HepG2 (cell line): ENCODE results near the gene NAA38. TPM values are rescaled to one million over a fixed set of nuclear protein-coding genes. Genes with fewer than 3 reads are reported as not detected.

ENCODE experiments used
- CAMTA2 ChIP-seq: sonication (generic); formaldehyde crosslinking; IDR thresholded peaks from 2 replicates; pipeline ENCODE4 v1.4.0; 2020; ENCODE audit warnings: mild to moderate bottlenecking, missing genetic modification reagents, borderline replicate concordance
- DRAP1 ChIP-seq: IDR thresholded peaks from 2 replicates; pipeline ENCODE4 v1.6.1; 2016; ENCODE audit warnings: missing genetic modification reagents, missing compliant biosample characterization
- FOXO1 ChIP-seq: sonication (generic); formaldehyde crosslinking; IDR thresholded peaks from 2 replicates; pipeline ENCODE4 v1.4.0; 2020; ENCODE audit warnings: missing genetic modification reagents
- HMG20A ChIP-seq: IDR thresholded peaks from 2 replicates; pipeline ENCODE4 v1.6.1; 2016; ENCODE audit warnings: borderline replicate concordance
- HNF1A ChIP-seq, 2 experiments: sonication (generic) in 1 of 2; formaldehyde crosslinking in 1 of 2; IDR thresholded peaks; 2 replicates each; pipeline versions ENCODE4 v1.4.0 to v1.6.1; 2016 to 2020; ENCODE audit warnings: borderline replicate concordance in 1 of 2, low read depth in 1 of 2, mild to moderate bottlenecking in 1 of 2, missing genetic modification reagents in 1 of 2
- HOXA9 ChIP-seq: sonication (generic); formaldehyde crosslinking; IDR thresholded peaks from 2 replicates; pipeline ENCODE4 v1.8.1; 2022; ENCODE audit warnings: missing genetic modification reagents, mild to moderate bottlenecking, moderate library complexity, borderline replicate concordance
- JARID2 ChIP-seq: sonication (generic); formaldehyde crosslinking; IDR thresholded peaks from 2 replicates; pipeline ENCODE4 v1.8.1; 2023; ENCODE audit warnings: missing genetic modification reagents, inconsistent platforms; ENCODE audit not compliant: insufficient replicate concordance
- PBX2 ChIP-seq: IDR thresholded peaks from 2 replicates; pipeline ENCODE4 v1.6.1; 2016; ENCODE audit warnings: control low read depth
- PREB ChIP-seq: sonication (generic); formaldehyde crosslinking; IDR thresholded peaks from 2 replicates; pipeline ENCODE4 v1.4.0; 2020; ENCODE audit warnings: missing genetic modification reagents
- REPIN1 ChIP-seq: sonication (generic); formaldehyde crosslinking; IDR thresholded peaks from 2 replicates; pipeline ENCODE4 v1.8.0; 2022; ENCODE audit warnings: missing genetic modification reagents, low read depth, mild to moderate bottlenecking, borderline replicate concordance
- SNAPC5 ChIP-seq: sonication (generic); formaldehyde crosslinking; IDR thresholded peaks from 2 replicates; pipeline ENCODE4 v1.8.1; 2023; ENCODE audit warnings: mild to moderate bottlenecking, missing genetic modification reagents, borderline replicate concordance
- TBL1XR1 ChIP-seq: fragments of 150-350 bp; IDR thresholded peaks from 2 replicates; pipeline ENCODE4 v1.6.1; 2014; ENCODE audit warnings: borderline replicate concordance, low read length; ENCODE audit not compliant: partially characterized antibody
- ZBTB1 ChIP-seq: sonication (generic); formaldehyde crosslinking; IDR thresholded peaks from 2 replicates; pipeline ENCODE4 v1.4.0; 2020; ENCODE audit warnings: missing genetic modification reagents, borderline replicate concordance
- ZBTB26 ChIP-seq: IDR thresholded peaks from 2 replicates; pipeline ENCODE4 v1.6.1; 2016; ENCODE audit warnings: missing compliant biosample characterization, missing genetic modification reagents, borderline replicate concordance
- ZNF331 ChIP-seq: sonication (generic); formaldehyde crosslinking; IDR thresholded peaks from 2 replicates; pipeline ENCODE4 v1.4.0; 2020; ENCODE audit warnings: missing genetic modification reagents
- ZNF501 ChIP-seq: sonication (generic); formaldehyde crosslinking; IDR thresholded peaks from 2 replicates; pipeline ENCODE4 v1.5.1; 2020; ENCODE audit warnings: mild to moderate bottlenecking, moderate library complexity, missing genetic modification reagents
- ZNF652 ChIP-seq: IDR thresholded peaks from 2 replicates; pipeline ENCODE4 v1.6.1; 2016; ENCODE audit warnings: low read depth, borderline replicate concordance
- ZSCAN5A ChIP-seq: sonication (generic); formaldehyde crosslinking; IDR thresholded peaks from 2 replicates; pipeline ENCODE4 v1.8.0; 2022; ENCODE audit warnings: mild to moderate bottlenecking, missing genetic modification reagents, borderline replicate concordance
- polyA plus RNA-seq, 8 experiments: library from polyadenylated mRNA; depleted of rRNA in 3 of 8; stranded (reverse) in 7 of 8; unstranded in 1 of 8; fragments of >200 nt; fragmentation: Illumina TruSeq in 4 of 8; extraction: Trizol in 4 of 8; gene quantifications; 2 replicates each; pipeline versions ENCODE4 v1.2.1 to v1.2.3, GENCODE V29; 2011 to 2016; ENCODE audit warnings: low read depth in 4 of 8, missing spikeins in 1 of 8, mixed read lengths in 1 of 8; ENCODE audit not compliant: insufficient read depth in 1 of 8
- total RNA-seq, 5 experiments: library from RNA; depleted of rRNA; stranded (reverse); fragments of >200 nt; fragmentation: Illumina TruSeq; extraction: Trizol; gene quantifications; 2 replicates each; pipeline ENCODE4 v1.2.3, GENCODE V29; 2016; ENCODE audit warnings: low read depth in 1 of 5

NAA38 gene
- total and polyA plus RNA-seq, 2 of the 13 experiments (the other 11 are each of a cell fraction or from before 2014, with no cell fraction given) = 46.9 to 91.6 TPM

- TF ChIP-seq CAMTA2 (no peak), PBX2 (CRISPR knock-in tag) (no peak), HOXA9 (CRISPR knock-in tag) (no peak), ZNF501 (CRISPR knock-in tag) (no peak), HNF1A (IDR thresholded peaks at IDR 0.05; ENCODE audit: low read depth) (no peak), HNF1A (CRISPR knock-in tag; IDR thresholded peaks at IDR 0.05; ENCODE audit: borderline replicate concordance) (no peak), DRAP1 (CRISPR knock-in tag) (no peak), ZNF652 (CRISPR knock-in tag) (no peak), ZNF331 (CRISPR knock-in tag) (no peak), ZSCAN5A (CRISPR knock-in tag) (0 out of 2 replicates have a peak, but pooled peaks have one; percentile 34), FOXO1 (CRISPR knock-in tag) (peak; percentile 82), JARID2 (CRISPR knock-in tag) (no peak), PREB (CRISPR knock-in tag) (no peak), ZBTB26 (CRISPR knock-in tag) (0 out of 2 replicates have a peak, but pooled peaks have one; percentile 45), TBL1XR1 (no peak), HMG20A (CRISPR knock-in tag) (no peak), ZBTB1 (CRISPR knock-in tag) (no peak), SNAPC5 (no peak), REPIN1 (peak; percentile 51; the same call in 1 of the 2 replicates)
Observed at GRCh38 chr17:7851438-7852261, 5.7 kb downstream of the NAA38 start (continued).
